Neural cell (in vitro differentiated cells): Measurements from ENCODE around the gene CLNK.

ENCODE experiments used
- EP300 ChIP-seq: fragments of 450-650 bp; conservative IDR thresholded peaks from 2 replicates; pipeline ENCODE4 v1.6.1; 2014; ENCODE audit warnings: antibody characterized with exemption, mild to moderate bottlenecking, moderate library complexity; ENCODE audit not compliant: poor library complexity, severe bottlenecking
- EZH2 ChIP-seq: fragments of 200-600, 300-800 bp; shearing (Covaris generic), sonication (generic); IDR thresholded peaks from 2 replicates; pipeline ENCODE4 v1.6.1; 2014; ENCODE audit warnings: antibody characterized with exemption, low read length, borderline replicate concordance, mild to moderate bottlenecking; ENCODE audit not compliant: insufficient read depth, poor library complexity, severe bottlenecking
- POLR2AphosphoS5 ChIP-seq: IDR thresholded peaks from 2 replicates; pipeline ENCODE4 v1.6.1; 2012
- RAD21 ChIP-seq: fragments of 450-650 bp; conservative IDR thresholded peaks from 2 replicates; pipeline ENCODE4 v1.6.1; 2014; ENCODE audit warnings: antibody characterized with exemption, mild to moderate bottlenecking, moderate library complexity
- TAF1 ChIP-seq: IDR thresholded peaks from 2 replicates; pipeline ENCODE4 v1.6.1; 2012; ENCODE audit warnings: low read depth
- TF ChIP-seq, protein P1 (sequence below): fragments of 450-650 bp; IDR thresholded peaks from 2 replicates; pipeline ENCODE4 v1.5.1; 2014; ENCODE audit warnings: antibody characterized with exemption, mild to moderate bottlenecking, moderate library complexity; ENCODE audit not compliant: poor library complexity, severe bottlenecking
- TF ChIP-seq, protein P2 (sequence below): IDR thresholded peaks from 2 replicates; pipeline ENCODE4 v1.6.1; 2012; ENCODE audit warnings: borderline replicate concordance

- TF ChIP-seq, protein P1, sequence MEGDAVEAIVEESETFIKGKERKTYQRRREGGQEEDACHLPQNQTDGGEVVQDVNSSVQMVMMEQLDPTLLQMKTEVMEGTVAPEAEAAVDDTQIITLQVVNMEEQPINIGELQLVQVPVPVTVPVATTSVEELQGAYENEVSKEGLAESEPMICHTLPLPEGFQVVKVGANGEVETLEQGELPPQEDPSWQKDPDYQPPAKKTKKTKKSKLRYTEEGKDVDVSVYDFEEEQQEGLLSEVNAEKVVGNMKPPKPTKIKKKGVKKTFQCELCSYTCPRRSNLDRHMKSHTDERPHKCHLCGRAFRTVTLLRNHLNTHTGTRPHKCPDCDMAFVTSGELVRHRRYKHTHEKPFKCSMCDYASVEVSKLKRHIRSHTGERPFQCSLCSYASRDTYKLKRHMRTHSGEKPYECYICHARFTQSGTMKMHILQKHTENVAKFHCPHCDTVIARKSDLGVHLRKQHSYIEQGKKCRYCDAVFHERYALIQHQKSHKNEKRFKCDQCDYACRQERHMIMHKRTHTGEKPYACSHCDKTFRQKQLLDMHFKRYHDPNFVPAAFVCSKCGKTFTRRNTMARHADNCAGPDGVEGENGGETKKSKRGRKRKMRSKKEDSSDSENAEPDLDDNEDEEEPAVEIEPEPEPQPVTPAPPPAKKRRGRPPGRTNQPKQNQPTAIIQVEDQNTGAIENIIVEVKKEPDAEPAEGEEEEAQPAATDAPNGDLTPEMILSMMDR = no peak
- peak; percentile 56 for TF ChIP-seq POLR2AphosphoS5
- TF ChIP-seq TAF1 = no peak
- no peak for TF ChIP-seq EP300
- TF ChIP-seq EZH2 = no peak
- no peak for TF ChIP-seq RAD21
- TF ChIP-seq, protein P2, sequence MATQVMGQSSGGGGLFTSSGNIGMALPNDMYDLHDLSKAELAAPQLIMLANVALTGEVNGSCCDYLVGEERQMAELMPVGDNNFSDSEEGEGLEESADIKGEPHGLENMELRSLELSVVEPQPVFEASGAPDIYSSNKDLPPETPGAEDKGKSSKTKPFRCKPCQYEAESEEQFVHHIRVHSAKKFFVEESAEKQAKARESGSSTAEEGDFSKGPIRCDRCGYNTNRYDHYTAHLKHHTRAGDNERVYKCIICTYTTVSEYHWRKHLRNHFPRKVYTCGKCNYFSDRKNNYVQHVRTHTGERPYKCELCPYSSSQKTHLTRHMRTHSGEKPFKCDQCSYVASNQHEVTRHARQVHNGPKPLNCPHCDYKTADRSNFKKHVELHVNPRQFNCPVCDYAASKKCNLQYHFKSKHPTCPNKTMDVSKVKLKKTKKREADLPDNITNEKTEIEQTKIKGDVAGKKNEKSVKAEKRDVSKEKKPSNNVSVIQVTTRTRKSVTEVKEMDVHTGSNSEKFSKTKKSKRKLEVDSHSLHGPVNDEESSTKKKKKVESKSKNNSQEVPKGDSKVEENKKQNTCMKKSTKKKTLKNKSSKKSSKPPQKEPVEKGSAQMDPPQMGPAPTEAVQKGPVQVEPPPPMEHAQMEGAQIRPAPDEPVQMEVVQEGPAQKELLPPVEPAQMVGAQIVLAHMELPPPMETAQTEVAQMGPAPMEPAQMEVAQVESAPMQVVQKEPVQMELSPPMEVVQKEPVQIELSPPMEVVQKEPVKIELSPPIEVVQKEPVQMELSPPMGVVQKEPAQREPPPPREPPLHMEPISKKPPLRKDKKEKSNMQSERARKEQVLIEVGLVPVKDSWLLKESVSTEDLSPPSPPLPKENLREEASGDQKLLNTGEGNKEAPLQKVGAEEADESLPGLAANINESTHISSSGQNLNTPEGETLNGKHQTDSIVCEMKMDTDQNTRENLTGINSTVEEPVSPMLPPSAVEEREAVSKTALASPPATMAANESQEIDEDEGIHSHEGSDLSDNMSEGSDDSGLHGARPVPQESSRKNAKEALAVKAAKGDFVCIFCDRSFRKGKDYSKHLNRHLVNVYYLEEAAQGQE = no peak
Observed at GRCh38 chr4:10457255-10457801, 227.2 kb downstream of the CLNK start, which contains the start of gene ZNF518B.
